Karpas-422 (cell line): ENCODE data around the gene SPRR3. TPM values are rescaled to one million over a fixed set of nuclear protein-coding genes. Genes with fewer than 3 reads are reported as not detected.

Experiments used
- DNase-seq: peaks from one replicate; pipeline ENCODE4 v3.0.0-alpha.2; 2015
- H2AFZ ChIP-seq: fragments of 200-600 bp; sonication (generic); 2 replicates; pipeline ENCODE4 v1.6.1; 2014; ENCODE audit warnings: antibody characterized with exemption, low read length, mixed read lengths
- H3K27ac ChIP-seq: fragments of 200-600 bp; sonication (generic); 2 replicates; pipeline ENCODE4 v1.5.1; 2014; ENCODE audit warnings: mild to moderate bottlenecking, low read length, moderate library complexity
- H3K27me3 ChIP-seq: fragments of 200-600 bp; sonication (generic); 2 replicates; pipeline ENCODE4 v1.6.1; 2014; ENCODE audit warnings: low read length, mixed read lengths
- H3K36me3 ChIP-seq: fragments of 200-600 bp; sonication (generic); 2 replicates; pipeline ENCODE4 v1.6.1; 2014; ENCODE audit warnings: low read length, mixed read lengths; ENCODE audit not compliant: insufficient read depth
- H3K4me1 ChIP-seq: fragments of 200-600 bp; sonication (generic); 2 replicates; pipeline ENCODE4 v1.6.1; 2014; ENCODE audit warnings: mild to moderate bottlenecking, low read length, mixed read lengths
- H3K4me2 ChIP-seq: fragments of 200-600 bp; sonication (generic); 2 replicates; pipeline ENCODE4 v1.6.1; 2014; ENCODE audit warnings: low read length, low read depth, mild to moderate bottlenecking; ENCODE audit not compliant: poor library complexity, severe bottlenecking
- H3K4me3 ChIP-seq: fragments of 200-600 bp; sonication (generic); 2 replicates; pipeline ENCODE4 v1.5.1; 2014; ENCODE audit warnings: mild to moderate bottlenecking, antibody characterized with exemption, low read length, mixed read lengths
- H3K79me2 ChIP-seq: fragments of 200-600 bp; sonication (generic); 2 replicates; pipeline ENCODE4 v1.6.1; 2014; ENCODE audit warnings: mild to moderate bottlenecking, low read length, mixed read lengths
- H3K9ac ChIP-seq: fragments of 200-600 bp; sonication (generic); 2 replicates; pipeline ENCODE4 v1.6.0; 2014; ENCODE audit warnings: low read length
- H3K9me2 ChIP-seq: fragments of 200-600 bp; sonication (generic), shearing (Covaris generic); replicated peaks from 2 replicates; pipeline ENCODE4 v1.6.0; 2014; ENCODE audit warnings: mild to moderate bottlenecking, low read length, moderate library complexity; ENCODE audit not compliant: insufficient read depth
- H3K9me3 ChIP-seq: fragments of 300-700, 200-600 bp; sonication (generic); 2 replicates; pipeline ENCODE4 v1.6.1; 2014; ENCODE audit warnings: low read length, mixed read lengths
- H4K20me1 ChIP-seq: fragments of 200-600 bp; sonication (generic); 2 replicates; pipeline ENCODE4 v1.6.1; 2014; ENCODE audit warnings: mild to moderate bottlenecking, antibody characterized with exemption, low read length, low read depth; ENCODE audit not compliant: insufficient read depth
- small RNA-seq: library from RNA; depleted of rRNA; stranded (forward); fragments of <200 nt; gene quantifications from one replicate; pipeline ENCODE3, GENCODE V24; 2014
- total RNA-seq: library from RNA; depleted of rRNA; stranded (reverse); fragments of >200 nt; shearing (Covaris generic); gene quantifications from 2 replicates; pipeline ENCODE4 v1.2.3, GENCODE V29; 2014; ENCODE audit warnings: low replicate concordance; rRNA removed

SPRR3 gene
- total RNA-seq, 1 experiment from 2014 or later = not detected

GRCh38 chr1:153032677-153033308, 31.2 kb downstream of the SPRR3 start:
- Histone ChIP-seq H3K4me3 (no peak overlapping the region), H4K20me1 (no peaks in the 10 kb centered on the region), H3K9me3 (no peaks in the 10 kb centered on the region), H3K27me3 (no peaks in the 10 kb centered on the region), H3K9me2 (no peaks in the 10 kb centered on the region), H3K27ac (no peak overlapping the region), H3K79me2 (no peaks in the 10 kb centered on the region), H3K36me3 (no peaks in the 10 kb centered on the region), H3K4me1 (peaks cover 15% of the 10 kb centered on the region), H2AFZ (no peak overlapping the region), H3K9ac (no peak overlapping the region), H3K4me2 (no peak overlapping the region)
- DNase-seq = peak; percentile 77

DNA sequence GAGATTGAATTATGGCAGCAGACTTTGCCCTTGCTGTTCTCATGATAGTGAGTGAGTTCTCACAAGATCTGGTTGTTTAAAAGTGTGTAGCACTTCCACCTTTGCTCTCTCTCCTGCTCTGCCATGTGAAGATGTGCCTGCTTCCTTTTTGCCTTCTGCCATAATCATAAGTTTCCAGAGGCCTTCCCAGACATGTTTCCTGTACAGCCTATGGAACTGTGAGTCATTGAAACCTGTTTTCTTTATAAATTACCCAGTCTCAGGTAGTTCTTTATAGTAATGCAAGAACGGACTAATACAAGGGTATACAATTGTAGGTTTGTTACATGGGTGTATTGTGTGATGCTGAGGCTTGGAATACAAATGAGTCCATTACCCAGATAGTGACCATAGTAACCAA, 33.7 kb downstream of the SPRR3 start:
- peaks cover 2% of the 10 kb centered on the region; the same call in 1 of the 2 replicates for H3K27me3 ChIP-seq
- H3K9me3 ChIP-seq = no peaks in the 10 kb centered on the region
- no peak for DNase-seq
- no peaks in the 10 kb centered on the region for H4K20me1 ChIP-seq
- no peaks in the 10 kb centered on the region for H3K79me2 ChIP-seq
- H3K9me2 ChIP-seq = no peaks in the 10 kb centered on the region
- H3K4me3 ChIP-seq = no peak overlapping the region
- no peak overlapping the region for H3K9ac ChIP-seq
- peaks cover 15% of the 10 kb centered on the region for H3K4me1 ChIP-seq
- H2AFZ ChIP-seq = no peak overlapping the region
- H3K36me3 ChIP-seq = no peaks in the 10 kb centered on the region
- H3K27ac ChIP-seq = no peak overlapping the region
- H3K4me2 ChIP-seq = no peak overlapping the region

DNA sequence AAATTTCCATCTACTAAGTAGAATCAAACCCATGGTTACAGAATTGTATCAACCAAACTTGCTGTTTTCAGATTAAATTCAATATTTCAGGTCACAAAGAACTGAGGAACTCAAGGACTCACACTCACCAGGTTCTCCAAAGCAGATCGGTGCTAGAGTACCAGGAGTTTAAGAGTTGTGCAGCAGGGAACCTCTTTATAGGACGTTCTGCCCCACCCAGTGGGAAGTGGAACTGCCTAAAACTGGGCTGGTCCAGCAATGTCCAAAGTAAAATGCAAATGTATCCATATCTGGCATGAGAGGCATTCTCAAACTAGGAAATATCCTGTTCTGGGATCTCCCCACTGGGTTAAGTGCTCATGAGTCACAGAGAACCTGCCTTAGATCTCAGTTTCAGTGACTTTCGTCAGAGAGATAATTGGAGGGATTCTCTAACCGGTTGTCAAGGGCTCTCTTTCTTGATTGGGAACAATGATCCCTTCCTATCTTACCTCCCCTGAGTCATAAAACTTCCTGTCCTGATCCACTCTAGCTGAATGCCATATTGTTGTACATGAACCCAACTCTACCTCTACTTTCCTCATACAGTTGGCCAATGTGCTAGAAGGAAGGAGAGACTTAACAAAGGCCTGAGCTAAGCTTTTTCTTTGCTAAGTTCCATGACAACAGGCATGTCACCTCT, 39.5 kb downstream of the SPRR3 start, which contains the start of gene SPRR2D:
Gene SPRR2D, minus strand, starts transcription at position 171 of the 682 bp plus-strand sequence. CDS start 774 bp downstream, outside the sequence.
- peaks cover 2% of the 10 kb centered on the region; the same call in 1 of the 2 replicates for H3K27me3 ChIP-seq
- H3K27ac ChIP-seq = no peak within 1 kb of the TSS
- no peaks in the 10 kb centered on the region for H3K9me3 ChIP-seq
- no peak within 1 kb of the TSS for H3K4me3 ChIP-seq
- no peaks in the 10 kb centered on the region for H3K79me2 ChIP-seq
- no peaks in the 10 kb centered on the region for H3K4me1 ChIP-seq
- no peaks in the 10 kb centered on the region for H4K20me1 ChIP-seq
- no peak for DNase-seq
- H3K36me3 ChIP-seq = no peaks in the 10 kb centered on the region
- H3K4me2 ChIP-seq = no peak within 1 kb of the TSS
- no peak within 1 kb of the TSS for H3K9ac ChIP-seq
- H2AFZ ChIP-seq = no peak within 1 kb of the TSS
- H3K9me2 ChIP-seq = no peaks in the 10 kb centered on the region

DNA sequence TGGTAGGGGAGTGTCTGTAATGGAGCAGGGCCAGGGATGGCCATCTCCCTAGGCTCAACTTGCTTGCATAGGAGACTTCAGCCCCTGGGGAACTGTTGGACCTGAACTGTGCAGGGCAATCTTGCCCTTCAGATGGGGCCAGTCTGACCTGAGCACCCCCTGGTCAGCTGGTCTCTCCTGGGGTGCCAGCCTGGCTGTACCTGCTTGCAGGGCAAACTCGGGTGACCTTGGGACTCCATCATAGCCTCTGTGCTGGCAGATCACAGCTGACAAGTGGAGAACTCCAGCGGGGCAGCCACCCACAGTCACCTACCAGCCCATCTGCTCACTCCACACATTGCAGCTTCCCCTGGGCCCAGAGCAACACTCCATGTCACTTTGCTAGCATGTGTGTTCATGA, 47.7 kb downstream of the SPRR3 start:
- Histone ChIP-seq H2AFZ (no peak overlapping the region), H3K4me1 (no peaks in the 10 kb centered on the region), H3K27ac (no peak overlapping the region), H3K9me2 (no peaks in the 10 kb centered on the region), H3K9me3 (no peaks in the 10 kb centered on the region), H3K4me2 (no peak overlapping the region), H3K9ac (no peak overlapping the region), H3K79me2 (no peaks in the 10 kb centered on the region), H3K27me3 (no peaks in the 10 kb centered on the region), H3K4me3 (no peak overlapping the region), H3K36me3 (no peaks in the 10 kb centered on the region), H4K20me1 (no peaks in the 10 kb centered on the region)
- DNase-seq = no peak

Small RNA genes within 50 kb of the gene (small RNA-seq; reads per million reads assigned to genes)
- gene AL356867.1 (not detected), gene RF00322 (not detected), gene SPRR1A (not detected)

Other genes starting within 250 kb of the SPRR3 start
- gene KPRP, start 243.7 kb upstream of the SPRR3 start, total RNA-seq = not detected in 2 replicates
- not detected in 2 replicates for gene LCE1F, start 226.6 kb upstream of the SPRR3 start, total RNA-seq
- gene LCE1E, start 215.5 kb upstream of the SPRR3 start, total RNA-seq = not detected in 2 replicates
- not detected in 2 replicates for gene LCE1D, start 205.0 kb upstream of the SPRR3 start, total RNA-seq
- not detected in 2 replicates for gene LCE1C, start 195.1 kb upstream of the SPRR3 start, total RNA-seq
- not detected in 2 replicates for gene LCE1B, start 189.8 kb upstream of the SPRR3 start, total RNA-seq
- gene LCE1A, start 174.3 kb upstream of the SPRR3 start, total RNA-seq = not detected in 2 replicates
- not detected in 2 replicates for gene LCE6A, start 158.9 kb upstream of the SPRR3 start, total RNA-seq
- gene LCE7A, start 141.8 kb upstream of the SPRR3 start, total RNA-seq = not detected in 2 replicates
- not detected in 2 replicates for gene SMCP, start 123.4 kb upstream of the SPRR3 start, total RNA-seq
- not detected in 2 replicates for gene IVL, start 93.2 kb upstream of the SPRR3 start, total RNA-seq
- not detected in 2 replicates for gene SPRR5, start 54.5 kb upstream of the SPRR3 start, total RNA-seq
- gene SPRR4, start 31.1 kb upstream of the SPRR3 start, total RNA-seq = not detected in 2 replicates
- gene SPRR1A, start 17.7 kb upstream of the SPRR3 start, total RNA-seq = not detected in 2 replicates
- not detected in 2 replicates for gene SPRR1B, start 29.5 kb downstream of the SPRR3 start, total RNA-seq
- not detected in 2 replicates for gene SPRR2D, start 39.4 kb downstream of the SPRR3 start, total RNA-seq
- gene SPRR2A, start 55.8 kb downstream of the SPRR3 start, total RNA-seq = not detected in 2 replicates
- not detected in 2 replicates for gene SPRR2B, start 69.9 kb downstream of the SPRR3 start, total RNA-seq
- gene SPRR2E, start 92.8 kb downstream of the SPRR3 start, total RNA-seq = not detected in 2 replicates
- not detected in 2 replicates for gene SPRR2F, start 111.8 kb downstream of the SPRR3 start, total RNA-seq
- gene SPRR2G, start 149.1 kb downstream of the SPRR3 start, total RNA-seq = not detected in 2 replicates
- gene LELP1, start 201.7 kb downstream of the SPRR3 start, total RNA-seq = not detected in 2 replicates
- gene PRR9, start 215.8 kb downstream of the SPRR3 start, total RNA-seq = not detected in 2 replicates